Mucosa of rectum (tissue), 2 donors: ENCODE measurements around the gene DIAPH1.
"Not testable (repeated sequence)": the region's sequence is repeated elsewhere in the genome, so short reads cannot be mapped to it uniquely, and the experiment has no call there.

Experiments
- H3K27ac ChIP-seq, 2 donors: one replicate each; pipeline ENCODE4 v1.7.0; 2013; ENCODE audit warnings: inconsistent platforms in 2 of 2, low read depth in 2 of 2, low read length in 2 of 2
- H3K27me3 ChIP-seq, 2 donors: one replicate each; pipeline ENCODE4 v1.7.0; 2013; ENCODE audit warnings: low read length in 2 of 2; ENCODE audit not compliant: control insufficient read depth in 2 of 2, insufficient read depth in 2 of 2
- H3K36me3 ChIP-seq, 2 donors: one replicate each; pipeline ENCODE4 v1.7.0; 2013; ENCODE audit warnings: low read length in 2 of 2; ENCODE audit not compliant: control insufficient read depth in 2 of 2, insufficient read depth in 2 of 2
- H3K4me1 ChIP-seq, 2 donors: one replicate each; pipeline ENCODE4 v1.7.0; 2013; ENCODE audit warnings: low read length in 2 of 2, mild to moderate bottlenecking in 1 of 2; ENCODE audit not compliant: control insufficient read depth in 2 of 2, insufficient read depth in 2 of 2
- H3K4me3 ChIP-seq, 2 donors: one replicate each; pipeline ENCODE4 v1.7.0; 2013; ENCODE audit warnings: low read length in 2 of 2
- H3K9ac ChIP-seq, 2 donors: one replicate each; pipeline ENCODE4 v1.7.0; 2013; ENCODE audit warnings: low read length in 2 of 2, low read depth in 1 of 2, mild to moderate bottlenecking in 1 of 2
- H3K9me3 ChIP-seq, 2 donors: one replicate each; pipeline ENCODE4 v1.7.0; 2013; ENCODE audit warnings: low read length in 2 of 2; ENCODE audit not compliant: control insufficient read depth in 2 of 2
- donor health status: healthy.
- donor health status: Normal muscosa, but diverticular disease.

DIAPH1 gene

GRCh38 chr5:141615991-141616720 lies 2.6 kb downstream of the DIAPH1 start:
- Histone ChIP-seq H3K27ac (no peak overlapping the region), H3K4me1 (peaks cover 5 to 10% of the 10 kb centered on the region in 2 donors), H3K9me3 (no peaks in the 10 kb centered on the region), H3K36me3 (peaks cover 4 to 10% of the 10 kb centered on the region in 2 donors), H3K9ac (no peak overlapping the region), H3K4me3 (peak overlapping the region in 1 of 2 donors; percentile 90), H3K27me3 (no peaks in the 10 kb centered on the region)

GRCh38 chr5:141613344-141613743 lies 5.5 kb downstream of the DIAPH1 start:
- Histone ChIP-seq H3K36me3 (no peaks in the 10 kb centered on the region), H3K9me3 (no peaks in the 10 kb centered on the region), H3K4me1 (peaks cover 6 to 15% of the 10 kb centered on the region in 2 donors), H3K27ac (no peak overlapping the region), H3K27me3 (no peaks in the 10 kb centered on the region), H3K9ac (no peak overlapping the region), H3K4me3 (no peak overlapping the region)

GRCh38 chr5:141611289-141611688 lies 7.5 kb downstream of the DIAPH1 start:
- Histone ChIP-seq H3K9me3 (no peaks in the 10 kb centered on the region), H3K27me3 (no peaks in the 10 kb centered on the region), H3K36me3 (no peaks in the 10 kb centered on the region), H3K9ac (no peak overlapping the region), H3K27ac (no peak overlapping the region), H3K4me3 (no peak overlapping the region), H3K4me1 (peaks cover 2 to 11% of the 10 kb centered on the region in 2 donors)

- H3K36me3 ChIP-seq, H3K27me3 ChIP-seq, H3K9me3 ChIP-seq, H3K9ac ChIP-seq, H3K27ac ChIP-seq, H3K4me3 ChIP-seq: not testable (repeated sequence)
- H3K4me1 ChIP-seq = peaks cover 6 to 11% of the 10 kb centered on the region in 2 donors
Measured at GRCh38 chr5:141609921-141610320, 8.9 kb downstream of the DIAPH1 start.

GRCh38 chr5:141609044-141609443 lies 9.8 kb downstream of the DIAPH1 start:
- Histone ChIP-seq H3K4me1 (peaks cover 9 to 14% of the 10 kb centered on the region in 2 donors), H3K9ac (no peak overlapping the region)

GRCh38 chr5:141608557-141608956 lies 10.2 kb downstream of the DIAPH1 start:
- Histone ChIP-seq H3K9ac (no peak overlapping the region), H3K9me3 (no peaks in the 10 kb centered on the region), H3K36me3 (no peaks in the 10 kb centered on the region), H3K27me3 (no peaks in the 10 kb centered on the region), H3K27ac (no peak overlapping the region), H3K4me3 (no peak overlapping the region), H3K4me1 (peaks cover 14 to 19% of the 10 kb centered on the region in 2 donors)

More at GRCh38 chr5:141609044-141609443, 9.8 kb downstream of the DIAPH1 start:
- no peaks in the 10 kb centered on the region for H3K9me3 ChIP-seq
- H3K36me3 ChIP-seq = no peaks in the 10 kb centered on the region
- no peak overlapping the region for H3K27ac ChIP-seq
- H3K27me3 ChIP-seq = no peaks in the 10 kb centered on the region
- no peak overlapping the region for H3K4me3 ChIP-seq

- Histone ChIP-seq H3K27me3 (no peaks in the 10 kb centered on the region), H3K4me3 (no peak overlapping the region), H3K4me1 (peaks cover 12 to 19% of the 10 kb centered on the region in 2 donors), H3K9me3 (no peaks in the 10 kb centered on the region), H3K27ac (no peak overlapping the region), H3K36me3 (no peaks in the 10 kb centered on the region), H3K9ac (no peak overlapping the region)
Measured at GRCh38 chr5:141608046-141608445, 10.8 kb downstream of the DIAPH1 start.

- Histone ChIP-seq H3K27me3 (no peaks in the 10 kb centered on the region), H3K36me3 (no peaks in the 10 kb centered on the region), H3K4me3 (peak overlapping the region in 1 of 2 donors; percentile 9), H3K27ac (peak overlapping the region; percentile 19 to 26), H3K9me3 (no peaks in the 10 kb centered on the region), H3K9ac (no peak overlapping the region), H3K4me1 (peaks cover 12 to 19% of the 10 kb centered on the region in 2 donors)
Measured at GRCh38 chr5:141605523-141606277, 13.1 kb downstream of the DIAPH1 start.

- H3K36me3 ChIP-seq = no peaks in the 10 kb centered on the region
- peak overlapping the region; percentile 18 to 28 for H3K9ac ChIP-seq
- peak overlapping the region; percentile 45 to 70 for H3K27ac ChIP-seq
- H3K9me3 ChIP-seq = no peaks in the 10 kb centered on the region
- H3K27me3 ChIP-seq = no peaks in the 10 kb centered on the region
- H3K4me3 ChIP-seq = peak overlapping the region in 1 of 2 donors; percentile 24
- H3K4me1 ChIP-seq = peaks cover 12 to 15% of the 10 kb centered on the region in 2 donors
Measured at GRCh38 chr5:141603923-141604717, 14.7 kb downstream of the DIAPH1 start.
